ENCODE data around the gene NCK2. TPM values are rescaled to one million over a fixed set of nuclear protein-coding genes. Genes with fewer than 3 reads are reported as not detected.

NCK2 gene
- total RNA-seq: 51.1 and 51.6 TPM in 2 replicates

GRCh38 chr2:105744909-105745853 lies at the start of gene NCK2:
Gene NCK2 (plus strand): TSS chr2:105744912. CDS start chr2:105855064, 110,152 bp downstream.
- peak; percentile 51 for DNase-seq

GRCh38 chr2:105697781-105698449 lies 46.8 kb upstream of the NCK2 start:
- DNase-seq: no peak

DNA sequence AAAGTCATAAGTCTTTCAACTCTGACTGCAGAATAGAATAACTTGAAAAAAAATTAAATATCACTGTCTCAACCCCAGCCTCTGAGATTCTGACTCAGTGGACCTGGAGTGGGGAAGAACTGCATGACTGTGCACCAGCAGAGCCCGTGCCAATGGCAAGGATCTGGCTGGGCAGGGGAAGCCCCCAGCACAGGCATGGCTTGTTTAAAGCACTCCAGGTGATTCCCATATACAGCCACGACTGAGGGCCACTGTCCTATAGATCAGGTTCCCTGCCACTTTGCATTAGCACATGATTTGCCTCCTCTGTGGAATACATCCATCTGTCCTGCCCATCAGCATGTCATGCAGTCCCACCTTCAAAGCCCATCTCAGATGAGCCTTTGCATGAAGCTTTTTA lies 45.9 kb upstream of the NCK2 start:
- no peak for DNase-seq

GRCh38 chr2:105701042-105701441 lies 43.7 kb upstream of the NCK2 start:
- no peak for DNase-seq

GRCh38 chr2:105708697-105709096 lies 36.0 kb upstream of the NCK2 start:
- DNase-seq: no peak

GRCh38 chr2:105711394-105711793 lies 33.3 kb upstream of the NCK2 start:
- no peak for DNase-seq

DNA sequence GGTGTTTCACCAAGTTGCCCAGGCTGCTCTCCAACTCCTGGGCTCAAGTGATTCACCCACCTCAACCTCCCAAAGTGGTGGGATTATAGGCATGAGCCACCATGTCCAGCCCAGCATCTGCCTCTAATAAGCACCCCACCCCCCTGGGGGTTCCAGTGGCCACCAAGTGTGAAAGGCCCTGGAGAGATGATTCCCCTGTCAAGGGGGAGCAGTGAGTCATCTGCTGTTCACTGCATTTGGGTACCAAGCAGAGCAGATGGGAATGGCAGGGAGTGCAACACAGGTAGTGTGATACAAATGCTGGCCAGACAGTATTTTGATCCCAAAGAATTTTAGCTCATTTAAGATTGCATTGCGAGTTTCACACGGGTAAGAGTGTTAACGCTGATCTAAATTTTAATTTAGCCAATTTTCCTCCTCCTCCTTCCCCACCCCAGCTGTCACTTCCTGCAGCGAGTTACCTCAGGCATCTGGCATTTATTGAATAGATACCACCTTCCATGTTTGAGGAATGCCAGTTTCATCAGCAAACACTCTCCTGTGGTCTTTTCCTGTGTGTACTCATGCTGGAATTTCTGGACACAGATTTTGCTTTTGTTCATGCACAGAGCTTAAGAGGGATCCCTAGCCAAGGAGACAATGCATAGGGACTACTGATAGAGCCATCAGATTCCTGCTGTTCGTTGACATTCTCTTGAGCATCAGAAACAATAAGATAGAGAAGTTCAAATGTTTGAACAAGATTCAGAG lies 32.4 kb upstream of the NCK2 start:
- no peak for DNase-seq

DNA sequence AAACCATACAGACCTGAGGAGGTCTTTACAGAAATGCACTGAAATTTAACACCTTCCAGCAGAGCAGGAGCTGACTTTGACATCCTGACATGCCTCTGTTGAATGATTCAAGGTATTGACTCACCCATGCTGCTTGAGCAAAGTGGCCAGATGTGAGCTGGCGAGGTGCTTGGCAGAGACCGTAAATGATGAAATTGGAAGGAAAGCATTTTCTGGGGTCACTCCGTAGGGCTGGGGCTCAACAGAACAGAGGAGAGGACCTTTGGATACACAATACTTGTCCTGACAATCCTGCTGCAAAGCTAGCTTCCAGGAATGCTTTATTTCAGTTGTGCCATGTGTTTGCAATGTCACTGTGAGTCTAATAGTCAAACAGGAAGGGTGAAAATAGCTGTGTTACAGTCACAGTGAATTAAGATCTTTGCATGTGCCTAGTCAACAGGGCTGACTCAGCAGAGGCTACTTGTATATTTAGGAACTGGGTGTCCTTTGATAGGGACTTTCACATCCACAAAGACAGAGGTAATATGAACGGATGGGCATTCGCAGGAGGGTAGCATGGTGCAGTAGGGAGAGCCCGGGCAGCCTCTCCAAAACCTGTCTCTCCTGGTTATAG lies 31.6 kb upstream of the NCK2 start:
- DNase-seq: no peak

DNA sequence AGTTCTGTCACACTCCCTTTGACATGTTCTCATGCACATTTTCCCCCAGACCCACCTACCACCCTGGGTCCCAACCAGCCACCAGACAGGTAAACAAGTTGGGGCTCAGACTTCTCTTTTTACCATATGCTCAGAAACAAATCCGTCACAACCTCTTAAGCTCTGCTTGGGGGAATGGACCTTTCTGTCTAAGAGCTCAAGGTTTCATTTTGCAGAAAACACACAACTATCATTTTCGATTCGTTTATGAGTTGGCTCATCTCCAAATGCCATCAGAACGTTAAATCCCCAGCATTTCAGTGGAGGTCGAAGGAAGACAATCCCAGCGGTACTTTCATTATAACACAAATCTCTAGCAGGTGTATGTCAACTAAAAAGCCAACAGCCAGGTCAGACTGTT lies 30.6 kb upstream of the NCK2 start:
- no peak for DNase-seq

GRCh38 chr2:105718846-105719481 lies 25.7 kb upstream of the NCK2 start:
- DNase-seq: no peak

GRCh38 chr2:105721991-105722511 lies 22.7 kb upstream of the NCK2 start:
- DNase-seq: no peak

- no peak for DNase-seq
These were observed 21.9 kb upstream of the NCK2 start for GRCh38 chr2:105722726-105723297.

DNA sequence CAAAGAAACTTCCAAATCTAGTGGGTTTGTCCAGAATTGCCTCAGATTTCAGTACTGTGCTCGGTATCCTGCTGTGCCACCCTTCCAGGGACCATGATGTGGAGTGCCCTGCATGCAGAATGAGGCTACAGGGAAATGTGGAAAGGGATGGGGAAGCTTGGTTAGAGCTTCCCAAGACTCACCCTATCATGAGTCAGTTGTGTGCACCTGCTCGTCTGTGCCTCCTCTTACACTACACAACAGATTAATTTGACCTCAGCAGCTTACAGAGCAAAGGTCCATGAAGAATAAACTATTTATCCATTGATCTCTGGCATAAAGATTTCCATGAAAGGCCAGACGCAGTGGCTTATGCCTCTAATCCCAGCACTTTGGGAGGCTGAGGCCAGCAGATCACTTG lies 21.3 kb upstream of the NCK2 start:
- no peak for DNase-seq

- DNase-seq: no peak
These were observed 19.3 kb upstream of the NCK2 start for GRCh38 chr2:105725388-105725787.

DNA sequence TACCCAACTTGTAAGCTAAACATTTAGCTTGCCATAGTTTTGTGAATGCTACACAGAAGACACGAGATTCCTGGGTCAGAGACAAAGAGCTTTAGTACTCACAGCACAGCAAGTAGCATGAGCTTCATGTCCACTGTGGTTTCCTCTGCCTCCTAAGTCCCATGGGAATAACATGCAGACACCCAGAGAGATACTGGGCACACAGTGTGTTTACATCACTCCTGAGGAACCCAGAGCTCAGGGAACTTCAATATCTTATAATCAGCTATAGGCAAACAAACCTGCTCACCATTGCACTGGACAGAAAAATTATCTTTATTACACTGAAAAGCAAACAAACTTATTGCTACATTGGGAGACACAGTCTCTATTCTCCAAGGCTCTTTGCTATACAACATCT lies 14.5 kb upstream of the NCK2 start:
- DNase-seq: no peak

DNA sequence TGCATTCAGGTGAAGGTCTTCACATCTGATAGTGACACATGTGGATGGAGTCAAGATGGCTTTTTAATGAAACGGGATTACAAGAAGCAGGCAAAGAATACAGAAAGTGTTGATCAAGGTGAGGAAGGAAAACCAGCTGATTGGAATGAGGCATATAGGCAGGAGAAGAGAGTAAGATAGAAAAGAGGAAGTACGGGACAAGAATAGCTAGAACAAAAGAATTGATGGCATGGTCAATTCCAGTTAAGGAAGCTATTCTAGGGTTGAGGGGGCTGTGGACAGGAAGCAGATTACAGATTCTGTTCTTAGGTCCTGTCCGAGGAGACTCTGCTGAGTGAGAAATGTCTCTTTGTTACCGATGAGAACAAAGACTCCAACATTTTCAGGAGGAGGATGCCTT lies 13.2 kb upstream of the NCK2 start:
- no peak for DNase-seq

- DNase-seq: no peak
These were observed 12.6 kb upstream of the NCK2 start for GRCh38 chr2:105732101-105732500.

- DNase-seq: no peak
These were observed 11.6 kb upstream of the NCK2 start for GRCh38 chr2:105732955-105733607.

- no peak for DNase-seq
These were observed 10.8 kb upstream of the NCK2 start for GRCh38 chr2:105733875-105734274.

- no peak for DNase-seq
These were observed 9.8 kb upstream of the NCK2 start for GRCh38 chr2:105734762-105735538.

Data from dermis blood vessel endothelial cell (primary cell).